IMR-90 (cell line): ENCODE results near the gene SNAP29. TPM values are rescaled to one million over a fixed set of nuclear protein-coding genes. Genes with fewer than 3 reads are reported as not detected.

Source experiments
- ATAC-seq: fragments of 200-7000 bp; cut with Tn5 transposase; 2 replicates; pipeline ENCODE4 v1.9.1; 2020; ENCODE audit warnings: low read depth, mild to moderate bottlenecking, moderate library complexity
- BruUV-seq: library from RNA; stranded (reverse); fragments of 400-500 nt; replicated peaks from 2 replicates; lab custom pipeline; 2021; lab: Mats Ljungman, UMichigan
- CTCF ChIA-PET: fragments of 300-600 bp; formaldehyde crosslinking; extraction: SDS; loops from one replicate; lab custom pipeline; 2021; ENCODE audit warnings: antibody characterized with exemption; lab: Yijun Ruan, JAX
- POLR2A ChIA-PET: fragments of 300-600 bp; sonication (Branson Sonifier 250); formaldehyde crosslinking; loops from one replicate; lab custom pipeline; 2022; ENCODE audit warnings: antibody characterized with exemption; ENCODE audit not compliant: unreplicated experiment; lab: Charles Lee
- DNase-seq: peaks from one replicate; pipeline ENCODE4 v3.0.0; 2013
- H2AFZ ChIP-seq: replicated peaks from 2 replicates; pipeline ENCODE3; 2013; ENCODE audit warnings: low read length, mild to moderate bottlenecking; ENCODE audit not compliant: poor library complexity
- H2AK5ac ChIP-seq: 2 replicates; pipeline ENCODE4 v1.6.1; 2013; ENCODE audit warnings: low read depth, low read length, inconsistent platforms
- H2AK9ac ChIP-seq: replicated peaks from 2 replicates; pipeline ENCODE3; 2013; ENCODE audit warnings: mild to moderate bottlenecking, low read depth, low read length, moderate library complexity; ENCODE audit not compliant: poor library complexity
- H2BK120ac ChIP-seq: 2 replicates; pipeline ENCODE4 v1.6.1; 2013; ENCODE audit warnings: low read depth, low read length, inconsistent platforms
- H2BK15ac ChIP-seq: 3 replicates; pipeline ENCODE4 v1.6.1; 2013; ENCODE audit warnings: low read depth, low read length, inconsistent platforms
- H2BK20ac ChIP-seq: 2 replicates; pipeline ENCODE4 v1.6.1; 2013; ENCODE audit warnings: low read depth, mild to moderate bottlenecking, inconsistent platforms, low read length, moderate library complexity
- H2BK5ac ChIP-seq: 2 replicates; pipeline ENCODE4 v1.6.1; 2013; ENCODE audit warnings: mild to moderate bottlenecking, low read depth, low read length, inconsistent platforms; ENCODE audit not compliant: poor library complexity, severe bottlenecking
- H3K14ac ChIP-seq: replicated peaks from 2 replicates; pipeline ENCODE4 v1.6.1; 2013; ENCODE audit warnings: low read depth, low read length, inconsistent platforms
- H3K18ac ChIP-seq: 2 replicates; pipeline ENCODE4 v1.6.1; 2013; ENCODE audit warnings: low read depth, low read length, control low read depth
- H3K23ac ChIP-seq: 2 replicates; pipeline ENCODE4 v1.6.1; 2013; ENCODE audit warnings: low read depth, low read length, inconsistent platforms
- H3K27ac ChIP-seq: 2 replicates; pipeline ENCODE4 v1.5.1; 2013; ENCODE audit warnings: mild to moderate bottlenecking, control low read depth, low read length; ENCODE audit not compliant: insufficient read depth
- H3K27me3 ChIP-seq: 2 replicates; pipeline ENCODE4 v1.6.1; 2013; ENCODE audit warnings: low read length; ENCODE audit not compliant: control insufficient read depth, insufficient read depth
- H3K36me3 ChIP-seq: 2 replicates; pipeline ENCODE4 v1.6.1; 2013; ENCODE audit warnings: low read length, mixed read lengths; ENCODE audit not compliant: control insufficient read depth, insufficient read depth
- H3K4ac ChIP-seq: 2 replicates; pipeline ENCODE4 v1.6.1; 2013; ENCODE audit warnings: low read depth, low read length, inconsistent platforms
- H3K4me1 ChIP-seq: 2 replicates; pipeline ENCODE4 v1.6.1; 2013; ENCODE audit warnings: low read length, mixed read lengths; ENCODE audit not compliant: control insufficient read depth, insufficient read depth
- H3K4me2 ChIP-seq: 2 replicates; pipeline ENCODE4 v1.6.1; 2013; ENCODE audit warnings: low read depth, mild to moderate bottlenecking, control low read depth, low read length, moderate library complexity
- H3K4me3 ChIP-seq: 2 replicates; pipeline ENCODE4 v1.5.1; 2013; ENCODE audit warnings: low read depth, mild to moderate bottlenecking, control low read depth, low read length, moderate library complexity; ENCODE audit not compliant: insufficient read depth
- H3K56ac ChIP-seq: 2 replicates; pipeline ENCODE4 v1.6.1; 2013; ENCODE audit warnings: low read length, inconsistent platforms; ENCODE audit not compliant: insufficient read depth; ENCODE audit errors: extremely low read depth
- H3K79me1 ChIP-seq, 2 experiments: 2 replicates each; pipeline ENCODE4 v1.6.1; 2013; ENCODE audit warnings: low read length in 2 of 2, inconsistent platforms in 1 of 2, low read depth in 1 of 2
- H3K9ac ChIP-seq: 2 replicates; pipeline ENCODE4 v1.6.1; 2013; ENCODE audit warnings: low read depth, low read length, control low read depth
- H3K9me1 ChIP-seq: 2 replicates; pipeline ENCODE4 v1.6.1; 2013; ENCODE audit warnings: low read length, inconsistent platforms; ENCODE audit not compliant: insufficient read depth
- H3K9me3 ChIP-seq: 2 replicates; pipeline ENCODE4 v1.6.1; 2013; ENCODE audit warnings: low read length; ENCODE audit not compliant: control insufficient read depth, insufficient read depth
- H4K20me1 ChIP-seq: 2 replicates; pipeline ENCODE4 v1.6.1; 2013; ENCODE audit warnings: low read length, inconsistent platforms; ENCODE audit not compliant: insufficient read depth
- H4K5ac ChIP-seq: 2 replicates; pipeline ENCODE4 v1.6.1; 2013; ENCODE audit warnings: mild to moderate bottlenecking, low read depth, low read length, control low read depth
- H4K8ac ChIP-seq, 2 experiments: 2 replicates each; pipeline ENCODE4 v1.6.1; 2013; ENCODE audit warnings: low read depth in 2 of 2, low read length in 2 of 2, control low read depth in 1 of 2, inconsistent platforms in 1 of 2
- H4K91ac ChIP-seq: 2 replicates; pipeline ENCODE4 v1.6.1; 2013; ENCODE audit warnings: low read depth, low read length, inconsistent platforms; ENCODE audit not compliant: insufficient read depth
- BHLHE40 ChIP-seq: fragments of 150-350 bp; IDR thresholded peaks from 2 replicates; pipeline ENCODE4 v1.6.1; 2016; ENCODE audit warnings: mild to moderate bottlenecking, low read depth, low read length
- CEBPB ChIP-seq: IDR thresholded peaks from 2 replicates; pipeline ENCODE4 v1.6.1; 2012; ENCODE audit warnings: low read depth, low read length, improper control_type of control experiment
- CHD1 ChIP-seq: IDR thresholded peaks from 2 replicates; pipeline ENCODE4 v1.6.1; 2012; ENCODE audit warnings: low read depth, low read length, improper control_type of control experiment
- CTCF ChIP-seq: conservative IDR thresholded peaks from 2 replicates; pipeline ENCODE4 v1.5.1; 2012; ENCODE audit warnings: mild to moderate bottlenecking, low read depth, low read length, improper control_type of control experiment
- ELK1 ChIP-seq: fragments of 150-350 bp; IDR thresholded peaks from 2 replicates; pipeline ENCODE4 v1.6.1; 2016; ENCODE audit warnings: low read depth, mild to moderate bottlenecking, low read length, moderate library complexity, borderline replicate concordance
- FOS ChIP-seq: fragments of 150-350 bp; IDR thresholded peaks from 2 replicates; pipeline ENCODE4 v1.6.1; 2016; ENCODE audit warnings: low read depth, low read length
- MAFK ChIP-seq: IDR thresholded peaks from 2 replicates; pipeline ENCODE4 v1.6.1; 2012; ENCODE audit warnings: low read depth, low read length, improper control_type of control experiment
- MAZ ChIP-seq: IDR thresholded peaks from 2 replicates; pipeline ENCODE4 v1.6.1; 2012; ENCODE audit warnings: low read depth, mild to moderate bottlenecking, low read length, improper control_type of control experiment, moderate library complexity, borderline replicate concordance
- MXI1 ChIP-seq: IDR thresholded peaks from 2 replicates; pipeline ENCODE4 v1.6.1; 2012; ENCODE audit warnings: low read depth, mild to moderate bottlenecking, low read length, moderate library complexity, borderline replicate concordance
- POLR2A ChIP-seq: IDR thresholded peaks from 2 replicates; pipeline ENCODE4 v1.6.1; 2012; ENCODE audit warnings: mild to moderate bottlenecking, low read depth, low read length
- RAD21 ChIP-seq: IDR thresholded peaks from 2 replicates; pipeline ENCODE4 v1.6.1; 2012; ENCODE audit warnings: low read length, improper control_type of control experiment
- RCOR1 ChIP-seq: IDR thresholded peaks from 2 replicates; pipeline ENCODE4 v1.6.1; 2012; ENCODE audit warnings: mild to moderate bottlenecking, low read length, improper control_type of control experiment; ENCODE audit not compliant: insufficient replicate concordance
- RFX5 ChIP-seq: IDR thresholded peaks from 2 replicates; pipeline ENCODE4 v1.8.0; 2012; ENCODE audit warnings: low read depth, mild to moderate bottlenecking, low read length, moderate library complexity
- SMC3 ChIP-seq: fragments of 150-350 bp; IDR thresholded peaks from 2 replicates; pipeline ENCODE4 v1.6.1; 2016; ENCODE audit warnings: low read depth, mild to moderate bottlenecking, antibody characterized with exemption, low read length, moderate library complexity
- USF2 ChIP-seq: fragments of 150-350 bp; IDR thresholded peaks from 2 replicates; pipeline ENCODE4 v1.6.1; 2017; ENCODE audit warnings: mild to moderate bottlenecking, antibody characterized with exemption, low read length, low read depth
- WGBS, 2 experiments: methylation state at CpG; one replicate each; pipeline versions ENCODE4 v1.1.5 to v1.1.7; 2013; ENCODE audit warnings: missing lambda C conversion rate in 2 of 2; ENCODE audit not compliant: insufficient read length in 1 of 2; ENCODE audit errors: extremely low coverage in 2 of 2; 5-methylcytosine and 5-hydroxymethylcytosine counted together
- dilution Hi-C: fragments of 300-500 bp; cut with HindIII; formaldehyde crosslinking; loops from one replicate; pipeline ENCODE4 v1.14.3; 2018; ENCODE audit warnings: low sequenced_read_pairs; ENCODE audit not compliant: unreplicated experiment
- in situ Hi-C: fragments of 300-500 bp; cut with MboI; formaldehyde crosslinking; loops from 3 replicates; pipeline ENCODE4 v1.14.3; 2019; ENCODE audit warnings: low sequenced_read_pairs, inconsistent platforms, mixed read lengths
- intact Hi-C: fragments of 100-400 bp; cut with micrococcal nuclease; formaldehyde crosslinking; loops from 2 replicates; pipeline ENCODE4 v1.10.0; 2022
- polyA plus RNA-seq, 3 experiments: library from polyadenylated mRNA; depleted of rRNA; stranded (reverse); fragments of >200 nt; gene quantifications; 2 replicates each; pipeline ENCODE4 v1.2.3, GENCODE V29; 2012; ENCODE audit warnings: low replicate concordance in 1 of 3
- total RNA-seq: library from RNA; depleted of rRNA; stranded (reverse); fragments of >200 nt; gene quantifications from 2 replicates; pipeline ENCODE4 v1.2.3, GENCODE V29; 2012

SNAP29 gene
- total and polyA plus RNA-seq, 2 of the 4 experiments (the other 2 are of a cell fraction), result 10.6 to 29.5 TPM

- Histone ChIP-seq H2BK20ac (no peak overlapping the region), H3K4me2 (no peak overlapping the region), H2BK120ac (no peak overlapping the region), H4K20me1 (peaks cover 26% of the 10 kb centered on the region; the same call in 1 of the 2 replicates), H4K8ac (no peak overlapping the region), H3K4me3 (no peak overlapping the region), H4K91ac (no peak overlapping the region), H3K27me3 (no peaks in the 10 kb centered on the region), H2BK5ac (no peak overlapping the region), H3K14ac (no peak overlapping the region), H2AK9ac (no peak overlapping the region), H4K5ac (no peak overlapping the region), H3K36me3 (no peaks in the 10 kb centered on the region), H3K18ac (no peak overlapping the region), H3K9me1 (peaks cover 17% of the 10 kb centered on the region), H3K56ac (no peak overlapping the region), H2AK5ac (no peak overlapping the region), H3K4me1 (peaks cover 8% of the 10 kb centered on the region), H3K9me3 (no peaks in the 10 kb centered on the region), H3K23ac (no peak overlapping the region), H2AFZ (no peak overlapping the region), H3K4ac (no peak overlapping the region), H2BK15ac (no peak overlapping the region), H3K79me1 (peaks cover 33 to 70% of the 10 kb centered on the region in 2 experiments), H3K27ac (no peak overlapping the region), H3K9ac (no peak overlapping the region)
- intact Hi-C loops (no loop called here), dilution Hi-C loops (no loop called here), in situ Hi-C loops (no loop called here)
- ChIA-PET CTCF (no interaction called here), POLR2A (no interaction called here)
- WGBS, 2 experiments, result 100% methylated on average over 1 of the region's 8 CpGs; no CpG with 5 or more reads in 1 of the 2 experiments
- no peak for TF ChIP-seq POLR2A
- TF ChIP-seq RAD21, result no peak
- TF ChIP-seq ELK1, result no peak
- TF ChIP-seq MAFK, result no peak
- no peak for TF ChIP-seq CTCF
- no peak for TF ChIP-seq RCOR1
- TF ChIP-seq USF2, result no peak
- TF ChIP-seq MXI1, result no peak
- no peak for TF ChIP-seq BHLHE40
- no peak for TF ChIP-seq CHD1
- no peak for TF ChIP-seq RFX5
- TF ChIP-seq MAZ, result no peak
- no peak for TF ChIP-seq CEBPB
- no peak for TF ChIP-seq SMC3
- no peak for TF ChIP-seq FOS
- ATAC-seq, result no peak
- no peak for DNase-seq
- no TSS peak for BruUV-seq
These were observed 18.0 kb upstream of the SNAP29 start for GRCh38 chr22:20840646-20841371.
